Neural progenitor cell (in vitro differentiated cells): ENCODE data around the gene FAM89B. TPM values are rescaled to one million over a fixed set of nuclear protein-coding genes. Genes with fewer than 3 reads are reported as not detected.

Experiments used
- DNase-seq: peaks from one replicate; pipeline ENCODE4 v3.0.0-alpha.2; 2016; ENCODE audit warnings: low spot score
- H2AFZ ChIP-seq: fragments of 200-600 bp; sonication (generic); replicated peaks from 2 replicates; pipeline ENCODE4 v1.6.1; 2016; ENCODE audit warnings: antibody characterized with exemption
- H3F3A ChIP-seq: fragments of 200-600 bp; sonication (generic); 2 replicates; pipeline ENCODE4 v1.6.1; 2016; ENCODE audit warnings: antibody characterized with exemption, low read depth
- H3K27ac ChIP-seq: fragments of 200-600 bp; sonication (generic); 2 replicates; pipeline ENCODE4 v1.5.1; 2016; ENCODE audit warnings: mild to moderate bottlenecking
- H3K27me3 ChIP-seq: fragments of 200-600 bp; sonication (generic); 2 replicates; pipeline ENCODE4 v1.6.1; 2016; ENCODE audit warnings: mild to moderate bottlenecking, moderate library complexity
- H3K36me3 ChIP-seq: fragments of 200-600 bp; sonication (generic); 2 replicates; pipeline ENCODE4 v1.5.1; 2016
- H3K4me1 ChIP-seq: fragments of 200-600 bp; sonication (generic); 2 replicates; pipeline ENCODE4 v1.6.1; 2016; ENCODE audit warnings: mixed run types
- H3K4me2 ChIP-seq: fragments of 200-600 bp; sonication (generic); 2 replicates; pipeline ENCODE4 v1.6.1; 2016
- H3K4me3 ChIP-seq: fragments of 200-600 bp; sonication (generic); 2 replicates; pipeline ENCODE4 v1.5.1; 2016
- H3K79me2 ChIP-seq: fragments of 200-600 bp; sonication (generic); 2 replicates; pipeline ENCODE4 v1.6.1; 2016; ENCODE audit warnings: low read depth
- H3K9ac ChIP-seq: fragments of 200-600 bp; sonication (generic); 2 replicates; pipeline ENCODE4 v1.6.1; 2016
- H3K9me3 ChIP-seq: fragments of 200-600 bp; sonication (generic); 2 replicates; pipeline ENCODE4 v1.5.1; 2016; ENCODE audit warnings: low read depth
- H4K20me1 ChIP-seq: fragments of 200-600 bp; sonication (generic); 2 replicates; pipeline ENCODE4 v1.6.1; 2016; ENCODE audit warnings: low read depth
- H3K27ac Mint-ChIP-seq: 3 replicates; pipeline ENCODE4 v1.8.0; 2021; ENCODE audit warnings: mixed read lengths
- H3K27me3 Mint-ChIP-seq: 2 replicates; pipeline ENCODE4 v1.8.0; 2022; ENCODE audit warnings: low read depth, mild to moderate bottlenecking, inconsistent platforms, moderate library complexity, mixed read lengths; ENCODE audit not compliant: insufficient read depth
- H3K36me3 Mint-ChIP-seq: 3 replicates; pipeline ENCODE4 v1.8.0; 2021; ENCODE audit warnings: mixed read lengths
- H3K4me1 Mint-ChIP-seq: 3 replicates; pipeline ENCODE4 v1.8.0; 2021; ENCODE audit warnings: mixed read lengths
- H3K4me3 Mint-ChIP-seq: 3 replicates; pipeline ENCODE4 v1.8.0; 2021; ENCODE audit warnings: mild to moderate bottlenecking, moderate library complexity, mixed read lengths
- H3K9me3 Mint-ChIP-seq: 3 replicates; pipeline ENCODE4 v1.8.0; 2020; ENCODE audit warnings: mixed read lengths
- CTCF ChIP-seq: fragments of 200-600 bp; sonication (generic); IDR thresholded peaks from 2 replicates; pipeline ENCODE4 v1.5.1; 2017; ENCODE audit warnings: antibody characterized with exemption, mild to moderate bottlenecking
- EZH2 ChIP-seq: fragments of 200-600 bp; sonication (generic); IDR thresholded peaks from 2 replicates; pipeline ENCODE4 v1.6.1; 2017; ENCODE audit warnings: antibody characterized with exemption, mild to moderate bottlenecking, moderate library complexity
- EZH2phosphoT487 ChIP-seq: fragments of 200-600 bp; sonication (generic); IDR thresholded peaks from 2 replicates; pipeline ENCODE4 v1.6.1; 2017; ENCODE audit warnings: antibody characterized with exemption
- total RNA-seq: library from RNA; depleted of rRNA; stranded (reverse); fragments of >200 nt; gene quantifications from 2 replicates; pipeline ENCODE4 v1.2.3, GENCODE V29; 2015; ENCODE audit warnings: low replicate concordance

FAM89B gene
- total RNA-seq, 1 donor from 2014 or later: 11.7 TPM

GRCh38 chr11:65528819-65529350 lies 43.5 kb upstream of the FAM89B start:
- no peak overlapping the region for H3K4me2 ChIP-seq
- H3K9ac ChIP-seq: no peak overlapping the region
- Mint-ChIP-seq H3K36me3 (peaks cover 21% of the 10 kb centered on the region), H3K9me3 (no peaks in the 10 kb centered on the region), H3K4me1 (peaks cover 17% of the 10 kb centered on the region), H3K27me3 (no peaks in the 10 kb centered on the region), H3K4me3 (peak overlapping the region; percentile 49), H3K27ac (no peak overlapping the region)
- H3K79me2 ChIP-seq: peaks cover 15% of the 10 kb centered on the region
- TF ChIP-seq EZH2: no peak
- no peak for TF ChIP-seq EZH2phosphoT487
- no peak for TF ChIP-seq CTCF
- no peaks in the 10 kb centered on the region for H3K9me3 ChIP-seq
- peaks cover 12% of the 10 kb centered on the region for H3K4me1 ChIP-seq
- peaks cover 11% of the 10 kb centered on the region for H3F3A ChIP-seq
- DNase-seq: no peak
- no peak overlapping the region for H3K4me3 ChIP-seq
- H3K27me3 ChIP-seq: no peaks in the 10 kb centered on the region
- no peak overlapping the region for H2AFZ ChIP-seq
- H3K27ac ChIP-seq: no peak overlapping the region
- H4K20me1 ChIP-seq: peaks cover 49% of the 10 kb centered on the region
- H3K36me3 ChIP-seq: no peaks in the 10 kb centered on the region

GRCh38 chr11:65529475-65530156 lies 42.7 kb upstream of the FAM89B start:
- Histone ChIP-seq H3K4me2 (no peak overlapping the region), H3F3A (peaks cover 4% of the 10 kb centered on the region), H3K27ac (no peak overlapping the region), H3K36me3 (no peaks in the 10 kb centered on the region), H3K4me3 (no peak overlapping the region), H2AFZ (no peak overlapping the region), H3K9me3 (no peaks in the 10 kb centered on the region), H3K9ac (no peak overlapping the region), H4K20me1 (peaks cover 44% of the 10 kb centered on the region), H3K4me1 (peaks cover 5% of the 10 kb centered on the region), H3K79me2 (peaks cover 15% of the 10 kb centered on the region), H3K27me3 (no peaks in the 10 kb centered on the region)
- Mint-ChIP-seq H3K27me3 (peaks cover 2% of the 10 kb centered on the region), H3K4me3 (no peak overlapping the region), H3K36me3 (peaks cover 23% of the 10 kb centered on the region), H3K9me3 (no peaks in the 10 kb centered on the region), H3K27ac (no peak overlapping the region), H3K4me1 (peaks cover 12% of the 10 kb centered on the region)
- DNase-seq: no peak
- TF ChIP-seq CTCF (no peak), EZH2phosphoT487 (no peak)

DNA sequence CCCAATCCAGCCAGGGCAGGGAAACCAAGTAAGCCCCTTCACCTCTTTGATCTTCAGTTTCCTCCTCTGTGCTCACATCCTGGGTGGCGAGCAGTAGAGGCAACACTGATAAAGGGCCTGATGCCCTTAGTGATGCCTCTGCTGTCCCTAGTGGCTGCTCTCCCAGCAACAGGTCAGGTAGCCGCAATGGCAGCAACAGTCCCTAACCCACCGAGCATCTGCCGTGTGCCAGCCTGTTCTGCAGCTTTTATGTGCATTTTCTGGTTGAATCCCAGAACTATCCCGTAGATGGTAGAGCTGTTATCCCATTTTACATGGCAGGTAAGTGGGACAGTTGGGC lies 42.2 kb upstream of the FAM89B start:
- Histone ChIP-seq H3K9ac (no peak overlapping the region), H3K4me1 (peaks cover 5% of the 10 kb centered on the region), H4K20me1 (peaks cover 43% of the 10 kb centered on the region), H3K27ac (no peak overlapping the region), H3K79me2 (peaks cover 14% of the 10 kb centered on the region), H3K4me3 (no peak overlapping the region), H3K27me3 (no peaks in the 10 kb centered on the region), H2AFZ (no peak overlapping the region), H3K4me2 (no peak overlapping the region), H3K36me3 (no peaks in the 10 kb centered on the region), H3F3A (peaks cover 4% of the 10 kb centered on the region), H3K9me3 (no peaks in the 10 kb centered on the region)
- H3K27ac Mint-ChIP-seq: no peak overlapping the region
- H3K4me1 Mint-ChIP-seq: peaks cover 12% of the 10 kb centered on the region
- H3K36me3 Mint-ChIP-seq: peaks cover 25% of the 10 kb centered on the region
- peak overlapping the region; percentile 35 for H3K4me3 Mint-ChIP-seq
- no peak for TF ChIP-seq EZH2
- peak; percentile 44 for TF ChIP-seq CTCF
- DNase-seq: no peak
- no peaks in the 10 kb centered on the region for H3K9me3 Mint-ChIP-seq
- peaks cover 2% of the 10 kb centered on the region for H3K27me3 Mint-ChIP-seq
